NCI-H526 treated with DMSO at 0.1 percent for 48 hours (cell line): ENCODE measurements around the gene ARHGAP9.
"Not testable (repeated sequence)": the region's sequence is repeated elsewhere in the genome, so short reads cannot be mapped to it uniquely, and the experiment has no call there.

Experiments
- DNase-seq: peaks from one replicate; lab custom pipeline; 2025; lab: John Stamatoyannopoulos, UW

ARHGAP9 gene

DNA sequence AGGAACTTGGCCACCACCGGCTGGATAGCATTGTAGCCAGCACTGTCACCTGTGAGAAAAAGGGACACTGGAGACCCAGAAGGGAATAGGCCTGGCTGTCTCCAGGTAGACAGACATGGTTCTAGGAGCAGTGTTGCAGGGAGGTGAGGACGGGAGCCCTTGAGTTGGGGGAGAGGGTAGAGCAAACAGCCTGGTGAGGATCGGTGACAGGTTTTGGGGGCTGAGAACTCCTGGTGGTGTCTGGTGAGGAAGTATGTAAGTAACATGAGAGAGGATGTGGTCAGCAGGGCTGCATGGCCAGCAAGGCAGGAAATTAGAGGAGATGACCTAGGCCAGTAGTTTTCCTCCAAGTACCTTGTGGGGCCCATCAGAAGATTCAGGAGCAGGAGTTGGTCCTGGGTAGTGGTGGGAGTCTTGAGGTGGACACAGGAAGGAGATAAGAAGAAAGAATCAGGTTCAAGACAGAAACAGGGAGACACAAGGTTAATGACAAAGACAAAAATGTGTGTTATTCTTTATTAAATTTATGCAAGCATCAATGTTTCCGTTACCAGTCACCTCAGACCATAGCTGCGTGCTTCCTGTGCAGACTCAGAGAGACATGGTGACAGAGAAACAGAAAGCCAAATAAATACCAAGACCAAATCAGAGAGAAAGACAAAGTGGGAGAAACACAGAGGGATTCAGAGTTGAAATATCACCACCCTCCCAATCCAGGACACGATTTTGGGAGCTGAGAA lies at the start of gene ARHGAP9:
Gene ARHGAP9, minus strand, starts transcription at position 491 of the 740 bp plus-strand sequence. Its CDS starts 460 bp downstream, at position 31.
- no peak for DNase-seq

GRCh38 chr12:57528831-57529555 lies 49.3 kb upstream of the ARHGAP9 start:
- no peak for DNase-seq

DNA sequence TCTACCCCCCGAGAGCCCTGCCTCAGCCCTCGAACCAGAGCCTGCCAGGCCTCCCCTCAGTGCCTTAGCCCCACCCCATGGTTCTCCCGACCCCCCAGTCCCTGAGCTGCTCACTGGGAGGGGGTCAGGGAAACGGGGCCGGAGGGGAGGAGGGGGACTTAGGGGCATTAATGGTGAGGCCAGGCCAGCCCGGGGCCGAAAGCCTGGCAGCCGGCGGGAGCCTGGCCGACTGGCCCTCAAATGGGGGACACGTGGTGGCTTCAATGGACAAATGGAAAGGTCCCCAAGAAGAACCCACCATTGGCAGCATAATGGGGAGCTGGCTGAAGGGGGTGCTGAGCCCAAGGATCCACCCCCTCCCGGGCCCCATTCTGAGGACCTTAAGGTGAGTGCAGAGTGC lies 48.5 kb upstream of the ARHGAP9 start:
- no peak for DNase-seq

DNA sequence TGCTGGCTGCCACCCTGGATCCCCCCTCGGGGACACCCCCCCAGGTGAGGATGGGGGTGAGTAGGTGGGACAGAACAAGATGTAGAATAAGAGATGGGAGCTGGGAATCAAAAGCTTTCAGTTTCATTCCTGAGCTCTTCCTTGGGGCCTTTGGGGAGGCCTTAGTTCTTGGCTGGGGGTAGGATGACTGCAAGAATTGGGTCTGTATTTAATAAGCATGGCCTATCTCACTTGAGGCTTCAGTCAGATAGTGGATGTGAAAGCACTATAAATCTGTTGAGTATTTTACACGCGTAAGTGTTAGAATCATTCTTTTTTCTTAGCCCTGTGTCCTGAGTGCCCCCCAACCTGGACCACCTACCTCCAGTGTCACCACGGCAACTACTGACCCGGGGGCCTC lies 47.5 kb upstream of the ARHGAP9 start:
- DNase-seq = no peak

GRCh38 chr12:57526477-57527126 lies 46.9 kb upstream of the ARHGAP9 start:
- DNase-seq = no peak

DNA sequence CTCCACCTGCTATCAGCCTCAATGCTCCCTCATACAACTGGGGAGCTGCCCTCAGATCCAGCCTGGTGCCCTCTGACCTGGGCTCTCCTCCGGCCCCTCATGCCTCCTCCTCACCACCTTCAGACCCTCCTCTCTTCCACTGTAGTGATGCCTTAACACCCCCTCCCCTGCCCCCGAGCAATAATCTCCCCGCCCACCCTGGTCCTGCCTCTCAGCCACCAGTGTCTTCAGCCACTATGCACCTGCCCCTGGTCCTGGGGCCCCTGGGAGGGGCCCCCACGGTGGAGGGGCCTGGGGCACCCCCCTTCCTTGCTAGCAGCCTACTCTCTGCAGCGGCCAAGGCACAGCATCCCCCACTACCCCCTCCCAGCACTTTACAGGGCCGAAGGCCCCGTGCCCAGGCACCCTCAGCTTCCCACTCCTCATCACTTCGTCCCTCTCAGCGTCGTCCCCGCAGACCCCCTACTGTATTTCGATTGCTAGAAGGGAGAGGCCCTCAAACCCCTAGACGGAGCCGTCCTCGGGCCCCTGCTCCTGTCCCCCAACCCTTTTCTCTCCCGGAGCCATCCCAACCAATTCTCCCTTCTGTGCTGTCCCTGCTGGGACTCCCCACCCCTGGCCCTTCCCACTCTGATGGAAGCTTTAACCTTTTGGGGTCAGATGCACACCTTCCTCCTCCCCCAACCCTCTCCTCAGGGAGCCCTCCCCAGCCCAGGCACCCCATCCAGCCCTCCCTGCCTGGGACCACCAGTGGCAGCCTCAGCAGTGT lies 46.1 kb upstream of the ARHGAP9 start:
- no peak for DNase-seq

DNA sequence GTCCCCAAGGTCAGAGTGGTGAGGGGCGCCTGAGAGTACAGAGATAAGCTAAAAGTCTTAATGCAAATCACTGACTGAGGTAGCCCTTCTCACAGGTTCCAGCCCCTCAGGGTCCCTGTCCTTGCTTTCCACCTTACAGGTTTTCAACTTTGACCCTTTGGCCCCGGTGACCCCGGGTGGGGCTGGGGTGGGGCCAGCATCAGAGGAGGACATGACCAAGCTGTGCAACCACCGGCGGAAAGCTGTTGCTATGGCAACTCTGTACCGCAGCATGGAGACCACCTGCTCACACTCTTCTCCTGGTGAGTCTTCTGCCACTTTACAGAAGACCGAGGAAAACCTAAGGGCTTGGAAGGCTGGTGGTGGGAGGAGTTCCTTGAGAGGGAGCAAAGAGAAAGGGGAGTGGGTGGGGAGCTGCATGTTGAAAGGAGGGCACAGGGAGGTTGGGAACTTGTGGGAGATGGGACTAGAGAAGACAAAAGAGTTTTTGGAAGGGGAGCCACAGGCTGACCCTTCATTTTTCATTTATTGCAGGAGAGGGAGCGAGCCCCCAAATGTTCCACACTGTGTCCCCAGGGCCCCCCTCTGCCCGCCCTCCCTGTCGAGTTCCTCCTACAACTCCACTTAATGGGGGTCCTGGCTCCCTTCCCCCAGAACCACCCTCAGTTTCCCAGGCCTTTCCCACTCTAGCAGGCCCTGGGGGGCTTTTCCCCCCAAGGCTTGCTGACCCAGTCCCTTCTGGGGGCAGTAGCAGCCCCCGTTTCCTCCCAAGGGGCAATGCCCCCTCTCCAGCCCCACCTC lies 45.3 kb upstream of the ARHGAP9 start:
- DNase-seq = no peak

DNA sequence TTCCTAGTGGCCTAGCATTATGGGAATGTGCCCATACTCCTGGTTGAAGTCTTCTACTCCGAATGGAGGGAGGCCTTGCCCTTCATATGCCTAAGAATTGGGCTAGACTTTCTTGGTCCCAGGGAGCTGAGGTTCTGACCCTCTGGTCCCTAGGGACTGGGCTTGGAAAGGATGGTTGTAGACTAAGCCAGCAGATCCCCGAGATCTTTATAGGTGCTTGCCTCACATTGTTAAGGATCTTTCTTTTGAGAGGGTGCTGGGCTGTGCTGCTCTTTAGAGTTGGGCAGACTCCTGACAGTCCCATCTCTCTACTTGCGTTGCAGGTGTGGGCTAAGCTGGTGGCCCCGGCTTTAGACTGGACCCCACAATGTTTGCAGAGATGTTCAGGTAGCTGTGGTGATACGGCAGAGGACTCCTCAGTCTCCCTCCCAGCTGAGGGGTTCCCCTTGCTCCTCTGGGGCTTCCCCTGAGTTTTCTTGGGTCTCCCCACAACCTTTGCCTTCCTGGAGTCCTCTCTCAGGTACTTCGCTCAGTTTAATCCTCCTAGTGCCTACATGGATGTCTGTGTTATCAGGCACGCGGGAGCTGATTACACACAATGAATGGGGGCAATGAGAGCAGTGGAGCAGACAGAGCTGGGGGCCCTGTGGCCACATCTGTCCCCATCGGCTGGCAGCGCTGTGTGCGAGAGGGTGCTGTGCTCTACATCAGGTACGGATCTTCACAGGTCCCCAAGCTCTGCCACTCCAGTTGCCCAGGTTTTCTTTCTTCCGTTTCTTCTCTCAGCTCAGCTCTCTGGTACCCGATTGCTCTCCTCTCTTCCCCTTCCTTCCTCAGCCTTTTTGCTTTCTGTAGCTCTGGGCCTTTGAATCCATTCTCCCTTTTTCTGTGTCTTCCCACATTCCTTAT lies 44.3 kb upstream of the ARHGAP9 start:
- DNase-seq = no peak

- DNase-seq = no peak
Measured at GRCh38 chr12:57522887-57523705, 43.4 kb upstream of the ARHGAP9 start.

DNA sequence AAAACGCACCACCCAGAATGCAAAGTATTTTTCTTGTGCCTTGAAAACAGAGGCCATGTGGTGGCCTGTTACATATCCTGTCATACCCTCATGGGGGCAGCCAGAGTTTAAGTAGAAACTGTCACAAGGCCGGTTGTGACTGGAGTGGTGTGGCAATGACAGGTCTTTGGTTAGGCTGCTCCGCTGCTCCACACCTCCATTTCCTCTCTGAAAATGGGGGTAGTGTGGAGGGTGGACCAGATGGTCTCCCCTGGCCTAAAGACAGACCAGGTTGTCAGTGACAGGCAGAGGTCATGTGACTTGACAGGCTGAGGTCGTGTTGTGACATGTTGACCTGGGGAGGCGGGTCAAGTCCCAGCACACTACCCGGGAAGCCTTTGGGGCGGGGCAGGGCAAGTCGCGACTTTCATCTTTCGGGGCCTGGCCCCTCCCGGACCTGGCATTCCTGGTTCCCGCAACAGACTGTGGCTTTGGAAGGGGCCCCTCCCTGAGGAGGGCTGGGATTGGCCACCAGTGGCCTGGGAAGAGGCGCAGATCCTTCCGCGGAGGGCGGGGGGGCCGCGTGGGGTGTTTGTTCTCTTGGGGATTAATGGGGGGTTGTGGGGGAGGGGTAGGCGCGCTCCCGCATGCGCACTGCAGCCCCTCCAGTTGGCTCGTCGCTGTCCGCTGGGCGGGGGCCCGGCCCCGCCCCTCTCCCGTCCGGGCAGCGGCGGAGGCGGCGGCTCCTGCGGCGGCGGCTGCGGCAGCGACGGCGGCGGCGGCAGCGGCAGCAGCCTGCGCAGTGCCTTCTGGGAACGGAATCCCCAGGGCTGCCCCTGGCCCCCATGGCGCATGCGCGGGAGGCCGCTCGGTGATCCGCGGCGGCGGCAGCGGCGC lies 42.6 kb upstream of the ARHGAP9 start, which contains the start of gene MBD6:
Gene MBD6, plus strand, starts transcription at position 814 of the 876 bp plus-strand sequence. CDS start 1,480 bp downstream, outside the sequence.
- DNase-seq = peak; percentile 87

DNA sequence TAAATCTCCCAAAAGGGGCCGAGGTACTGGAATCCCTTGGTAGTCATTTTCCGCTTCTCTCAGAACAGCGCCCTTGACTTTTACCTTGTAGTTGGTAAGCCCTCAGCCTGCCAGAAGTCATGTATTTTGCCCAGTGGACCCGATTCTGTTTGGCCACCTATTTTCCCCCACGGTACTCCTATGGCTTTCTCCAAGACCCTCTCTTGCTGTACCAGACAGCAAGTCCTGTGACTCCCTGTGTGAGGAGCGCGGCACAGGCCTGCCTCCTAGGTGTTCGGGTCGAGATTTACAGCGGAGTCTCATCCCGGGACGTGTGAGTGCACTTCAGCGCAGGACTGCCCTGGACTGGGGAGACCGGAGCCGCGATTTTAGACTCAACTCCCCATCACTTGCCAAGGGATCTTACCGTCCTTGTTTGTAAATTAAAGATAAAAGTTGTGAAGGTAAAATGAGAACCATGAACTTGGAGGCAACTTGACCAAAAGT lies 41.9 kb upstream of the ARHGAP9 start:
- peak; percentile 23 for DNase-seq

GRCh38 chr12:57520053-57520818 lies 40.6 kb upstream of the ARHGAP9 start, which contains the start of gene DDIT3:
DDIT3 (minus strand) TSS chr12:57520514; CDS start chr12:57517406, 3,108 bp downstream.
- DNase-seq = peak; percentile 97

DNA sequence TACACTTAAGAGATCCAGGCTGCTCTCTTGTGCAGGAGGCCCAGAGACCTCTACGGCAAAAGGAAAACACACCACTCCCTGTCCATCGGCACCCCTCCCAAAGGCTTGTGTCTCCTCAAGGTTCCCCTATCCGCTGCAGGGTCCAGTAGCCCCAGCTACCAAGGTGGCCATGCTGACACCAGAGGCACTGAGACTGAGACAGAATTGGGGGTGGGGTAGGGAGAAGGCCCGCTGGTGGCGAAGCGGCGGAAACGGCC lies 40.1 kb upstream of the ARHGAP9 start:
- DNase-seq = no peak

- DNase-seq = no peak
Measured at GRCh38 chr12:57518920-57519795, 39.5 kb upstream of the ARHGAP9 start.

DNA sequence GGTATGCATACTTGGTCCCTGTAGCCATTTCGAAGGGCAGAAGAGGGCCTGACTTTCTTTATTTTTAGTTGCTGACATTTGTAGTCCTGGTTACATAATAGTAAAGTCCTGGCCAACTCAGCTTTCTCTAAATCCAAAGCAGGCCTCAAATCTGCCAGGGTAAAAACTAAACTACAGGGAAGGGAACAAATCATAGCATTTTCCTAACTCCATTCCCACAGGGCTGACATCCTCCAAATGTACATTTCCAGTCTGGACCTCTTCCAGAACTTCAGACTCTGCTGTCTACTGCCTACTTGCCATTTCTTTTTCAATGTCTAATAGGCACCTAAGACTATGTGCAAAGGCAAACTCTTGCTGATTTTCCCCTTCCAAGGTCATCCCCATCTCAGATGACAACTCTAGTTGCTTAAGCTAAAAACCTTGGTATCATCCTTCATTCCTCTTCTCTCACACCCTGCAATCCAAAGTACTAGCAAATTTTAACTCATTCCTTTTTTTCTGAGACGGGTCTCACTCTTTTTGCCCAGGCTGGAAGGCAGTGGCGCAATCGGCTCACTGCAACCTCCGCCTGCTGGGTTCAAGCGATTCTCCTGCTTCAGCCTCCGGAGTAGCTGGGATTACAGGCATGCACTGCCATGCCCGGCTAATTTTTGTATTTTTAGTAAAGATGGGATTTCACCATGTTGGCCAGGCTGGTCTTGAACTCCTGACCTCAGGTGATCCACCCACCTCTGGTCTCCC lies 38.7 kb upstream of the ARHGAP9 start:
- no peak for DNase-seq

GRCh38 chr12:57517718-57518117 lies 38.1 kb upstream of the ARHGAP9 start:
- DNase-seq = not testable (repeated sequence)
